Measurements from ENCODE around the gene MTFP1.
"Not testable (repeated sequence)": the region's sequence is repeated elsewhere in the genome, so short reads cannot be mapped to it uniquely, and the experiment has no call there.

MTFP1 gene

GRCh38 chr22:30402028-30402765 lies 23.4 kb upstream of the MTFP1 start:
- no peak for DNase-seq (ENCODE audit: low read depth)

- not testable (repeated sequence) for DNase-seq (ENCODE audit: low read depth)
Measured at GRCh38 chr22:30402766-30403104, 22.8 kb upstream of the MTFP1 start.

- DNase-seq (ENCODE audit: low read depth), result no peak
Measured at GRCh38 chr22:30404307-30404706, 21.3 kb upstream of the MTFP1 start.

- DNase-seq (ENCODE audit: low read depth), result no peak
Measured at GRCh38 chr22:30405731-30406130, 19.8 kb upstream of the MTFP1 start.

GRCh38 chr22:30406400-30406799 lies 19.2 kb upstream of the MTFP1 start:
- no peak for DNase-seq (ENCODE audit: low read depth)

GRCh38 chr22:30408388-30409102 lies 17.0 kb upstream of the MTFP1 start:
- no peak for DNase-seq (ENCODE audit: low read depth)

GRCh38 chr22:30411780-30412179 lies 13.8 kb upstream of the MTFP1 start:
- DNase-seq (ENCODE audit: low read depth), result no peak

GRCh38 chr22:30413001-30413400 lies 12.6 kb upstream of the MTFP1 start:
- no peak for DNase-seq (ENCODE audit: low read depth)

- DNase-seq (ENCODE audit: low read depth), result no peak
Measured at GRCh38 chr22:30413745-30414524, 11.6 kb upstream of the MTFP1 start.

GRCh38 chr22:30414525-30415047 lies 11.0 kb upstream of the MTFP1 start:
- DNase-seq (ENCODE audit: low read depth), result no peak

GRCh38 chr22:30416403-30416802 lies 9.2 kb upstream of the MTFP1 start:
- DNase-seq (ENCODE audit: low read depth), result no peak

GRCh38 chr22:30416837-30417236 lies 8.7 kb upstream of the MTFP1 start:
- no peak for DNase-seq (ENCODE audit: low read depth)

GRCh38 chr22:30420347-30421125 lies 5.0 kb upstream of the MTFP1 start:
- no peak for DNase-seq (ENCODE audit: low read depth)

- no peak for DNase-seq (ENCODE audit: low read depth)
Measured at GRCh38 chr22:30421695-30422480, 3.7 kb upstream of the MTFP1 start.

- DNase-seq (ENCODE audit: low read depth), result peak; percentile 92
Measured at GRCh38 chr22:30422481-30423300, 2.9 kb upstream of the MTFP1 start.

- DNase-seq (ENCODE audit: low read depth), result peak; percentile 63
Measured at GRCh38 chr22:30423301-30423958, 2.1 kb upstream of the MTFP1 start.

GRCh38 chr22:30423959-30424533 lies 1.5 kb upstream of the MTFP1 start:
- peak; percentile 99 for DNase-seq (ENCODE audit: low read depth)

- DNase-seq (ENCODE audit: low read depth), result no peak
Measured at GRCh38 chr22:30424534-30425326, 838 bp upstream of the MTFP1 start.

GRCh38 chr22:30425327-30425615 lies 297 bp upstream of the MTFP1 start:
- DNase-seq (ENCODE audit: low read depth), result no peak

All from HS-5 (cell line).